HCT116 (cell line): ENCODE measurements around the gene NSMCE1. TPM values are rescaled to one million over a fixed set of nuclear protein-coding genes. Genes with fewer than 3 reads are reported as not detected.

ENCODE experiments used
- ATAC-seq: fragments of 200-7000 bp; cut with Tn5 transposase; 2 replicates; pipeline ENCODE4 v1.9.1; 2020; ENCODE audit warnings: mild to moderate bottlenecking, moderate library complexity
- BruUV-seq: library from RNA; stranded (reverse); fragments of 400-500 nt; replicated peaks from 2 replicates; lab custom pipeline; 2021; lab: Mats Ljungman, UMichigan
- CTCF ChIA-PET: fragments of 300-600 bp; sonication (Branson Sonifier 250); formaldehyde crosslinking; loops from one replicate; lab custom pipeline; 2021; ENCODE audit warnings: antibody characterized with exemption; lab: Charles Lee
- POLR2A ChIA-PET: fragments of 300-600, 350-600 bp; sonication (Branson Sonifier 250); formaldehyde crosslinking; loops from one replicate; lab custom pipeline; 2021; ENCODE audit warnings: antibody characterized with exemption; lab: Charles Lee
- RAD21 ChIA-PET, 2 experiments: fragments of 300-600 bp; sonication (Branson Sonifier 250); formaldehyde crosslinking; loops; one replicate each; lab custom pipeline; 2023; ENCODE audit warnings: low total read pairs in 2 of 2; ENCODE audit not compliant: uncharacterized antibody in 2 of 2, unreplicated experiment in 2 of 2, low non-redundant PET in 1 of 2; lab: Charles Lee
- DNase-seq: peaks from one replicate; pipeline ENCODE4 v3.0.0-alpha.2; 2010; ENCODE audit warnings: low read depth, low spot score
- H2AFZ ChIP-seq: fragments of 200-600 bp; shearing (Covaris generic), sonication (generic); 2 replicates; pipeline ENCODE4 v1.6.1; 2017; ENCODE audit warnings: low read depth, mixed run types, mixed read lengths, antibody characterized with exemption, low read length; ENCODE audit not compliant: poor library complexity, severe bottlenecking
- H3K27ac ChIP-seq: 2 replicates; pipeline ENCODE4 v1.5.1; 2012; ENCODE audit warnings: low read depth, low read length
- H3K27me3 ChIP-seq: fragments of 200-600 bp; sonication (generic); 2 replicates; pipeline ENCODE4 v1.6.1; 2016; ENCODE audit warnings: mixed run types, low read length, mixed read lengths; ENCODE audit not compliant: insufficient read depth
- H3K36me3 ChIP-seq, 2 experiments: fragments of 200-500 bp in 1 of 2; fragments of 200-600 bp in 1 of 2; sonication (Bioruptor generic) in 1 of 2; sonication (generic) in 1 of 2; 2 replicates each; pipeline versions ENCODE4 v1.5.1 to v1.6.1; 2014 to 2016; ENCODE audit warnings: low read length in 2 of 2, inconsistent platforms in 1 of 2, mixed read lengths in 1 of 2, mixed run types in 1 of 2; ENCODE audit not compliant: insufficient read depth in 2 of 2, control insufficient read depth in 1 of 2
- H3K4me1 ChIP-seq, 2 experiments: fragments of 200-600 bp in 1 of 2; sonication (generic) in 1 of 2; 2 replicates each; pipeline versions ENCODE4 v1.5.1 to v1.6.1; 2012 to 2017; ENCODE audit warnings: low read length in 2 of 2, inconsistent platforms in 1 of 2, mild to moderate bottlenecking in 1 of 2, mixed read lengths in 1 of 2, mixed run types in 1 of 2, moderate library complexity in 1 of 2; ENCODE audit not compliant: insufficient read depth in 2 of 2, control insufficient read depth in 1 of 2
- H3K4me2 ChIP-seq: fragments of 200-600 bp; sonication (generic); 2 replicates; pipeline ENCODE4 v1.6.1; 2017; ENCODE audit warnings: mixed run types, low read length, mixed read lengths
- H3K4me3 ChIP-seq, 2 experiments: fragments of 200-600 bp in 1 of 2; sonication (generic) in 1 of 2; replicated peaks in 1 of 2; 2 replicates each; pipeline ENCODE4 v1.5.1; 2011 to 2016; ENCODE audit warnings: low read length in 2 of 2, control low read depth in 1 of 2, low read depth in 1 of 2, mild to moderate bottlenecking in 1 of 2, mixed read lengths in 1 of 2, mixed run types in 1 of 2
- H3K79me2 ChIP-seq: fragments of 200-600 bp; sonication (generic); 2 replicates; pipeline ENCODE4 v1.6.1; 2017; ENCODE audit warnings: mild to moderate bottlenecking, mixed run types, low read length, moderate library complexity, mixed read lengths; ENCODE audit not compliant: insufficient read depth
- H3K9ac ChIP-seq: fragments of 200-600 bp; sonication (generic); 2 replicates; pipeline ENCODE4 v1.6.1; 2016; ENCODE audit warnings: low read length, mixed read lengths
- H3K9me2 ChIP-seq: fragments of 200-600 bp; sonication (generic), shearing (Covaris generic); 2 replicates; pipeline ENCODE4 v1.6.1; 2017; ENCODE audit warnings: mixed run types, mild to moderate bottlenecking, moderate library complexity; ENCODE audit not compliant: insufficient read depth
- H3K9me3 ChIP-seq, 2 experiments: fragments of 200-500 bp in 1 of 2; fragments of 200-600 bp in 1 of 2; sonication (Bioruptor generic) in 1 of 2; sonication (generic) in 1 of 2; 2 replicates each; pipeline ENCODE4 v1.6.1; 2014 to 2017; ENCODE audit warnings: low read length in 2 of 2, mixed read lengths in 2 of 2, inconsistent platforms in 1 of 2, low read depth in 1 of 2, mild to moderate bottlenecking in 1 of 2, mixed run types in 1 of 2, moderate library complexity in 1 of 2; ENCODE audit not compliant: control insufficient read depth in 1 of 2, insufficient read depth in 1 of 2
- H4K20me1 ChIP-seq: fragments of 200-600 bp; sonication (generic), shearing (Covaris generic); 2 replicates; pipeline ENCODE4 v1.6.1; 2017; ENCODE audit warnings: mixed run types, mild to moderate bottlenecking, moderate library complexity; ENCODE audit not compliant: insufficient read depth
- CEBPB ChIP-seq: IDR thresholded peaks from 2 replicates; pipeline ENCODE4 v1.6.1; 2012; ENCODE audit warnings: low read depth
- EGR1 ChIP-seq: IDR thresholded peaks from 2 replicates; pipeline ENCODE4 v1.6.1; 2012; ENCODE audit warnings: low read depth
- EZH2 ChIP-seq: fragments of 200-600 bp; sonication (generic); IDR thresholded peaks from 2 replicates; pipeline ENCODE4 v1.6.1; 2017; ENCODE audit warnings: antibody characterized with exemption, mixed run types
- FOSL1 ChIP-seq: IDR thresholded peaks from 2 replicates; pipeline ENCODE4 v1.6.1; 2012; ENCODE audit warnings: low read depth
- JUND ChIP-seq: IDR thresholded peaks from 2 replicates; pipeline ENCODE4 v1.6.1; 2012
- SIN3A ChIP-seq: IDR thresholded peaks from 2 replicates; pipeline ENCODE4 v1.6.1; 2012; ENCODE audit warnings: low read depth
- SP1 ChIP-seq: IDR thresholded peaks from 2 replicates; pipeline ENCODE4 v1.6.1; 2012; ENCODE audit warnings: low read depth
- SRF ChIP-seq: IDR thresholded peaks from 2 replicates; pipeline ENCODE4 v1.6.1; 2012; ENCODE audit warnings: low read depth
- TCF7L2 ChIP-seq: IDR thresholded peaks from 2 replicates; pipeline ENCODE4 v1.7.0; 2011; ENCODE audit warnings: borderline replicate concordance, inconsistent platforms; ENCODE audit not compliant: insufficient read depth, insufficient read length; ENCODE audit errors: extremely low read depth
- YY1 ChIP-seq: IDR thresholded peaks from 2 replicates; pipeline ENCODE4 v1.6.1; 2011; ENCODE audit warnings: low read length, low read depth, moderate library complexity, mild to moderate bottlenecking; ENCODE audit not compliant: insufficient replicate concordance; ENCODE audit errors: extremely low read depth
- ZNF274 ChIP-seq: fragments of 200-500 bp; sonication (Bioruptor generic); IDR thresholded peaks from 2 replicates; pipeline ENCODE4 v1.6.1; 2014; ENCODE audit warnings: mild to moderate bottlenecking, low read depth, low read length, inconsistent platforms
- intact Hi-C: fragments of 100-400 bp; cut with micrococcal nuclease; formaldehyde crosslinking; loops from 2 replicates; pipeline ENCODE4 v1.10.0; 2022
- total RNA-seq: library from RNA; stranded (reverse); gene quantifications from one replicate; pipeline ENCODE4 v1.2.1, GENCODE V29; 2021; ENCODE audit not compliant: unreplicated experiment
- TF ChIP-seq, protein P1 (sequence below): IDR thresholded peaks from 2 replicates; pipeline ENCODE4 v1.6.1; 2011; ENCODE audit warnings: mild to moderate bottlenecking, low read length, moderate library complexity; ENCODE audit not compliant: insufficient replicate concordance; ENCODE audit errors: extremely low read depth

The NSMCE1 gene
- total RNA-seq, 1 experiment from 2014 or later: 85.6 TPM

DNA sequence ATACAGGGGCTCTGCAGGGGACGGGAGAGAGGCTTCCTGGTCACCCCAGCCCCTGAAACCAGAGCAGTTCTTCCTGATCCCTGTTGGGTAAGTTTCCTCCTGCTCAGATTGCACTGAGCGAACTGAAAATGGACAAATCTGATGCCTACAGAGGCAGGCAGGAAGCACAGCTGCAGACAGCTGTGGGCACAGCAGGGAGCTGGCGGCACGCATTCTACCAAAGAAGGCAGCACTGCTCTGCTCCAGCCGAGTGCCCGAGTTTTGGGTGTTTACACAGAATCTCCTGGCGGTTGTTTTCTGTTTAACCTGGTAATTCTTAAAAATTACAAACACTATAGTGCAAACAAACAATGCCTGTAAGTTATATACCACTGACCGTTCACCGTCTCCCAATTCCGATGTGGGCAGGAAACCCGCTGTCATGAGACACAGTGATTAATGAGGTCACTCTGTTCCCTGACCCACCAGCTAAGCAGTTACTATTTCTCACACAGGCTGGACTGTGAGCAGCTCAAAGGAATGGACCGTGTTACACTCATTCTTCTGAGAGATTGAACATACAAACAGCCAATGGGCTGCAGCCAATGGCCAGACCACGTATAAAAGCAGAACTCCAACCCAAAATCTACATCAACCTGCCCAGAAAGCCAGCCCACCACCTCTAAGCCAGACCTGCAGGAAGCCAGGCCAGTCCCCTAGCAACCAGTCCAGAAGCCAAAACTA lies 25.5 kb downstream of the NSMCE1 start:
- Histone ChIP-seq H3K36me3 (no peaks in the 10 kb centered on the region; a peak in 1 of 4 replicates), H3K27ac (no peak overlapping the region)
- no peak for DNase-seq
- no peak for TF ChIP-seq ZNF274
- TF ChIP-seq, all 23 proteins: peak for 0
- H4K20me1 ChIP-seq: no peaks in the 10 kb centered on the region
- intact Hi-C loops: no loop called here
- BruUV-seq: no TSS peak
- RAD21 ChIA-PET: no interaction called here
- no peaks in the 10 kb centered on the region for H3K9me2 ChIP-seq
- no peaks in the 10 kb centered on the region for H3K9me3 ChIP-seq
- no peak overlapping the region for H2AFZ ChIP-seq
- CTCF ChIA-PET: interaction anchor here (1.4 kb wide), 1 partner anchor 8 kb away, joined by 6 read pairs; no protein-coding TSS in a partner anchor
- peaks cover 0 to 25% of the 10 kb centered on the region in 2 experiments; a peak in 2 of 4 replicates for H3K4me1 ChIP-seq
- no peak overlapping the region for H3K4me2 ChIP-seq
- no peak for ATAC-seq
- peaks cover 3% of the 10 kb centered on the region; the same call in 1 of the 2 replicates for H3K79me2 ChIP-seq
- POLR2A ChIA-PET: no interaction called here
- no peak overlapping the region for H3K4me3 ChIP-seq
- H3K9ac ChIP-seq: no peak overlapping the region
- no peaks in the 10 kb centered on the region for H3K27me3 ChIP-seq

DNA sequence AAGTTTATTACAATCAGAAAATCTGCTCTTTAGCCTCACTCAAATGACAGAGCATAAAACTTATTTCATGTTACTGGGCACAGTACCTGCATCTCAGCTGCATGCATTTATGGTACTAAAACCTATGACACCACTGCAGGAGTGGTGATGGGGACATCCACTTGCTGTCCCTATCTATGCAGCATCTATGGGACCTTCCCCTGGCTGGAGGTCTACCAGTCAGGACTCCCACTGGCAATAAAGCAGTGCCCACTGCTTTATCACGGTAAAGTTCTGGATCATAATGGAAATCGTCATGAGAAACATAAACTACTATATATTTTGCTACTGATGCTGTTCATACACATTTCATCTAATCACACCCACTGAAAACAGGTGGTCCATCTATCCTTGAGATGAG lies 26.2 kb downstream of the NSMCE1 start:
- no peak for ATAC-seq
- no peak overlapping the region for H3K4me2 ChIP-seq
- RAD21 ChIA-PET: no interaction called here

More for the DNA sequence above, 26.2 kb downstream of the NSMCE1 start:
- H3K79me2 ChIP-seq: peaks cover 3% of the 10 kb centered on the region; the same call in 1 of the 2 replicates
- H3K36me3 ChIP-seq: no peaks in the 10 kb centered on the region; a peak in 1 of 4 replicates
- H3K9me2 ChIP-seq: no peaks in the 10 kb centered on the region
- H3K4me1 ChIP-seq: peaks cover 0 to 32% of the 10 kb centered on the region in 2 experiments; a peak in 2 of 4 replicates
- H4K20me1 ChIP-seq: no peaks in the 10 kb centered on the region
- CTCF ChIA-PET: no interaction called here
- H3K9ac ChIP-seq: no peak overlapping the region
- no peak for DNase-seq
- BruUV-seq: no TSS peak
- H3K27ac ChIP-seq: no peak overlapping the region
- POLR2A ChIA-PET: no interaction called here
- no peak overlapping the region for H2AFZ ChIP-seq
- no peak overlapping the region for H3K4me3 ChIP-seq
- H3K27me3 ChIP-seq: no peaks in the 10 kb centered on the region
- TF ChIP-seq CEBPB: no peak
- TF ChIP-seq SRF: no peak
- no peak for TF ChIP-seq EGR1
- TF ChIP-seq FOSL1: no peak
- TF ChIP-seq TCF7L2: no peak
- TF ChIP-seq JUND: no peak
- TF ChIP-seq EZH2: no peak
- TF ChIP-seq SP1: no peak
- no peak for TF ChIP-seq SIN3A
- TF ChIP-seq YY1: no peak
- TF ChIP-seq, protein P1, sequence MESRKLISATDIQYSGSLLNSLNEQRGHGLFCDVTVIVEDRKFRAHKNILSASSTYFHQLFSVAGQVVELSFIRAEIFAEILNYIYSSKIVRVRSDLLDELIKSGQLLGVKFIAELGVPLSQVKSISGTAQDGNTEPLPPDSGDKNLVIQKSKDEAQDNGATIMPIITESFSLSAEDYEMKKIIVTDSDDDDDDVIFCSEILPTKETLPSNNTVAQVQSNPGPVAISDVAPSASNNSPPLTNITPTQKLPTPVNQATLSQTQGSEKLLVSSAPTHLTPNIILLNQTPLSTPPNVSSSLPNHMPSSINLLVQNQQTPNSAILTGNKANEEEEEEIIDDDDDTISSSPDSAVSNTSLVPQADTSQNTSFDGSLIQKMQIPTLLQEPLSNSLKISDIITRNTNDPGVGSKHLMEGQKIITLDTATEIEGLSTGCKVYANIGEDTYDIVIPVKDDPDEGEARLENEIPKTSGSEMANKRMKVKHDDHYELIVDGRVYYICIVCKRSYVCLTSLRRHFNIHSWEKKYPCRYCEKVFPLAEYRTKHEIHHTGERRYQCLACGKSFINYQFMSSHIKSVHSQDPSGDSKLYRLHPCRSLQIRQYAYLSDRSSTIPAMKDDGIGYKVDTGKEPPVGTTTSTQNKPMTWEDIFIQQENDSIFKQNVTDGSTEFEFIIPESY: no peak
- H3K9me3 ChIP-seq: no peaks in the 10 kb centered on the region
- intact Hi-C loops: no loop called here
